A673 (cell line): ENCODE data around the gene PRTG. TPM values are rescaled to one million over a fixed set of nuclear protein-coding genes. Genes with fewer than 3 reads are reported as not detected.
"Not testable (repeated sequence)": the region's sequence is repeated elsewhere in the genome, so short reads cannot be mapped to it uniquely, and the experiment has no call there.

Source experiments
- BruUV-seq: library from RNA; stranded (reverse); fragments of 400-500 nt; replicated peaks from 2 replicates; lab custom pipeline; 2021; lab: Mats Ljungman, UMichigan
- CTCF ChIA-PET: fragments of 300-600 bp; sonication (Branson Sonifier 250); formaldehyde crosslinking; loops from one replicate; lab custom pipeline; 2022; ENCODE audit warnings: antibody characterized with exemption; lab: Charles Lee
- POLR2A ChIA-PET: fragments of 300-600 bp; sonication (Branson Sonifier 250); formaldehyde crosslinking; loops from one replicate; lab custom pipeline; 2022; ENCODE audit warnings: antibody characterized with exemption; ENCODE audit not compliant: low non-redundant PET; lab: Charles Lee
- DNase-seq: peaks from one replicate; pipeline ENCODE4 v3.0.0-alpha.2; 2015; ENCODE audit warnings: low spot score
- H3K27ac ChIP-seq: fragments of 200-600 bp; sonication (generic); 2 replicates; pipeline ENCODE4 v1.5.1; 2016; ENCODE audit warnings: mixed run types, low read depth, mild to moderate bottlenecking, mixed read lengths, antibody characterized with exemption, low read length; ENCODE audit not compliant: poor library complexity, severe bottlenecking
- H3K27me3 ChIP-seq: fragments of 200-600 bp; sonication (generic); replicated peaks from 2 replicates; pipeline ENCODE4 v1.6.1; 2017; ENCODE audit warnings: mixed run types, low read depth, mild to moderate bottlenecking, mixed read lengths, antibody characterized with exemption, low read length; ENCODE audit not compliant: insufficient read depth, poor library complexity
- H3K36me3 ChIP-seq: fragments of 200-600 bp; sonication (generic); 2 replicates; pipeline ENCODE4 v1.6.1; 2016; ENCODE audit warnings: mixed run types, mild to moderate bottlenecking, mixed read lengths, antibody characterized with exemption, low read length; ENCODE audit not compliant: insufficient read depth, poor library complexity, severe bottlenecking
- H3K4me1 ChIP-seq: fragments of 200-600 bp; sonication (generic); 2 replicates; pipeline ENCODE4 v1.6.1; 2017; ENCODE audit warnings: mixed run types, mild to moderate bottlenecking, mixed read lengths, antibody characterized with exemption, low read length; ENCODE audit not compliant: insufficient read depth, poor library complexity, severe bottlenecking
- H3K4me3 ChIP-seq: fragments of 200-600 bp; sonication (generic); 2 replicates; pipeline ENCODE4 v1.5.1; 2016; ENCODE audit warnings: low read depth, mixed run types, mild to moderate bottlenecking, mixed read lengths, low read length; ENCODE audit not compliant: poor library complexity, severe bottlenecking
- H3K9me3 ChIP-seq: fragments of 200-600 bp; sonication (generic); 2 replicates; pipeline ENCODE4 v1.6.1; 2016; ENCODE audit warnings: mixed run types, low read depth, mild to moderate bottlenecking, mixed read lengths, antibody characterized with exemption, low read length; ENCODE audit not compliant: poor library complexity, severe bottlenecking
- CTCF ChIP-seq: fragments of 300-800, 200-600 bp; sonication (generic); conservative IDR thresholded peaks from 2 replicates; pipeline ENCODE4 v1.5.1; 2017; ENCODE audit warnings: low read depth, mild to moderate bottlenecking, antibody characterized with exemption, low read length, moderate library complexity, mixed read lengths
- EZH2 ChIP-seq: fragments of 200-600 bp; sonication (generic); IDR thresholded peaks from 2 replicates; pipeline ENCODE4 v1.6.1; 2017; ENCODE audit warnings: borderline replicate concordance, low read depth, mild to moderate bottlenecking, mixed read lengths, antibody characterized with exemption, low read length; ENCODE audit not compliant: poor library complexity, severe bottlenecking
- intact Hi-C: fragments of 100-400 bp; cut with micrococcal nuclease; formaldehyde crosslinking; loops from one replicate; pipeline ENCODE4 v1.10.0; 2022; ENCODE audit not compliant: unreplicated experiment
- total RNA-seq: library from RNA; stranded (reverse); gene quantifications from 2 replicates; pipeline ENCODE4 v1.2.3, GENCODE V29; 2021

PRTG gene
- total RNA-seq, 1 experiment from 2014 or later = 0.02 TPM

- no TSS peak for BruUV-seq
- H3K9me3 ChIP-seq = no peaks in the 10 kb centered on the region
- no peak for DNase-seq
- no peak for TF ChIP-seq CTCF
- TF ChIP-seq EZH2 = no peak
- no peaks in the 10 kb centered on the region for H3K27me3 ChIP-seq
- ChIA-PET POLR2A (no interaction called here), CTCF (no interaction called here)
- intact Hi-C loops = no loop called here
- H3K27ac ChIP-seq = no peak overlapping the region
- H3K4me3 ChIP-seq = no peak overlapping the region
- no peaks in the 10 kb centered on the region for H3K36me3 ChIP-seq
- H3K4me1 ChIP-seq = no peaks in the 10 kb centered on the region
Measured at GRCh38 chr15:55764398-55764797, 21.4 kb upstream of the PRTG start.

DNA sequence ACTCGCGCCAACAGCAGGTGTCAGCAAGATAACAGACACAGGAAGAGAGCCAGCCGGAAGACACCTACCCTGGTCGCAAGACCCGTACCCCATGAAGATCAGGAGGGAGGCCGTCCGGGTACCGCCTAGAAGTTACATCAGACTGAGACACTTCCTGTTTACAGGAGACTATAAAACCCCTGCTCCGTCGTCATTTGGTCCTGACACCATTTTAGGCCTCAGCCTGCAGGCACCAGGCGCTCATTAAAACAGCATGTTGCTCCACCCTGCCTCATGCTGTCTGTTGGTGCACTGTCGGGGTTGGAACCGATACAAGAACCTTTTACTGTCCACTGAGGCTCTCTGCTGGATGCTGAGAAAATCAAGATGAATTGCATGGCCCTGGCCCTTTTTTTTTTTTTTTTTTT, 15.6 kb upstream of the PRTG start:
- no peak for TF ChIP-seq EZH2
- no peak for TF ChIP-seq CTCF
- Histone ChIP-seq H3K27me3 (no peaks in the 10 kb centered on the region), H3K36me3 (no peaks in the 10 kb centered on the region), H3K4me1 (no peaks in the 10 kb centered on the region), H3K27ac (no peak overlapping the region), H3K4me3 (no peak overlapping the region), H3K9me3 (no peaks in the 10 kb centered on the region)
- intact Hi-C loops = no loop called here
- no TSS peak for BruUV-seq
- CTCF ChIA-PET = no interaction called here
- POLR2A ChIA-PET = no interaction called here
- DNase-seq = peak; percentile 32

DNA sequence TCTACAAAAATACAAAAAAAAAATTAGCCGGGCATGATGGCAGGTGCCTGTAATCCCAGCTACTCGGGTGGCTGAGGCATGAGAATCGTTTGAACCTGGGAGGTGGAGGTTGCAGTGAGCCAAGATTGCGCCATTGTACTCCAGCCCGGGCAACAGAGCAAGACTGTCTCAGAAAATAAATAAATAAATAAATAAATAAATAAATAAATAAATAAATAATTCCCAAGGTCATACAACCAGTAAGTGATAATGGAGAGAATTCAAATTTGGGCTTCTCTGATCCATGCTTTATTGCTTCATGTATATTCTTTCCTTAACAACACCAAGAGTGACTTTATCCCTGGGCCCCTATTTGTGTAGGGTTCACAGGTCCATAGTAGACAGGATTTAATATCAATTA, 10.5 kb upstream of the PRTG start:
- intact Hi-C loops, H3K9me3 ChIP-seq, BruUV-seq, H3K36me3 ChIP-seq, CTCF ChIA-PET, H3K4me3 ChIP-seq, DNase-seq, POLR2A ChIA-PET, H3K27ac ChIP-seq, H3K4me1 ChIP-seq: not testable (repeated sequence)
- H3K27me3 ChIP-seq = peaks cover 27% of the 10 kb centered on the region

DNA sequence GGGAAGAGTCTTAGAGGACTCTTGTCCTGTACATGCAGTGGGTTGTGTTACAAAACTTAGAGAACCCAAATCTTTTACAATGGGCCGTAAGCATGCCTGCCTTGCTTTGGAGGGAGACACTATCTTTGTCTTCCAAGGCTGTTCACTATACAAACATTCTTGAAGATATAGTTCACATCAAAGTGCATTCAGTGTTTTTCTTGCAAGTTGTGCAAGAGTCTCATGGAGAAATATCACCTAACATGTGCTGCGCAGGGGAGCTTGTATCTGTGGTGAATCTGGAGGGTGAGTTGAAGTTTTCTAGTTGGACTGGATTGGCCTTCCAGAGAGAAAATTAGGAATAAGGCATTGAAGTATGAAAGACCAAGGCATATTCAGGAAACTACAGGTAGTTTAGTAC, 7.8 kb upstream of the PRTG start:
- Histone ChIP-seq H3K9me3 (no peaks in the 10 kb centered on the region), H3K27ac (no peak overlapping the region), H3K27me3 (peaks cover 37% of the 10 kb centered on the region), H3K4me1 (no peaks in the 10 kb centered on the region), H3K4me3 (no peak overlapping the region), H3K36me3 (no peaks in the 10 kb centered on the region)
- TF ChIP-seq CTCF = no peak
- no peak for TF ChIP-seq EZH2
- ChIA-PET CTCF (no interaction called here), POLR2A (no interaction called here)
- BruUV-seq = no TSS peak
- DNase-seq = no peak
- intact Hi-C loops = no loop called here
